HG03103 (cell line): ENCODE data around the gene UBE2G2.
"Not testable (repeated sequence)": the region's sequence is repeated elsewhere in the genome, so short reads cannot be mapped to it uniquely, and the experiment has no call there.

Experiments used
- ATAC-seq: cut with Tn5 transposase; IDR thresholded peaks from one replicate; pipeline ENCODE4 v1.9.1; 2021; ENCODE audit warnings: low read depth; ENCODE audit not compliant: unreplicated experiment

The UBE2G2 gene

DNA sequence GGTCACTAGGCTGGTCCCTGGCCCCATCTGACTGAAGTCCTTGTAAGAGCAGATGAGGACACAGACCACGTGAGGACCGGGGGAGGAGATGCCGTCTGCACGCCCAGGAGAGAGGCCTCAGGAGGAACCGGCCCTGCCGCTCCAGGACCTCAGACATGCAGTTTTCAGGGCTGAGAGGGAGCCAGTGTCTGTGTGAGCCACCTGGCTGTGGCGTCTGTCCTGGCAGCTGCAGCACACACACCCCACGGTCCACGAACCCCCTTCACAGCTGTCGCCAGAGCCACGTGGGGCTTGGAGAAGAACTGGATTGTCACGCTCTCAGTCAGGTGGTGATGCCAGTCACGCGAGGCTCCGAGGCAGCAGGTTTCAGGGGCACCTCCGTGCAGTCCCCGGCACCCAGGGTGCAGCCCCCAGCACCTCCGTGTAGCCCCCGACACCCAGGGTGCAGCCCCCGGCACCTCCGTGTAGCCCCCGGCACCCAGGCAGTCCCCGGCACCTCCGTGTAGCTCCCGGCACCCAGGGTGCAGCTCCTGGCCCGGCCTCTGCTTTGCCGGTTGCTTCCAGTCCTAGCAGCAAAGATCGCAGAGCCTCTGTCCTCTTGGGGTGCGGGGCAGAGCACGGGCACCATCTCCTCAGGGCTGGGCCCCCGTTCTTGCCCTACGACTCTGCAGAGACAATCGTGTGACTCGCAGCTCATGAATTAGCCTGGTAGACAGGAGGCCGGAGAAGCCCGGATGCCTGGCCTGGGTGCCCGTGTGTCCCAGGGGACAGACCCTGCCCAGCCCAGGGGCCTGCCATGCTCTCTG is 35.2 kb upstream of the UBE2G2 start:
- no peak for ATAC-seq

DNA sequence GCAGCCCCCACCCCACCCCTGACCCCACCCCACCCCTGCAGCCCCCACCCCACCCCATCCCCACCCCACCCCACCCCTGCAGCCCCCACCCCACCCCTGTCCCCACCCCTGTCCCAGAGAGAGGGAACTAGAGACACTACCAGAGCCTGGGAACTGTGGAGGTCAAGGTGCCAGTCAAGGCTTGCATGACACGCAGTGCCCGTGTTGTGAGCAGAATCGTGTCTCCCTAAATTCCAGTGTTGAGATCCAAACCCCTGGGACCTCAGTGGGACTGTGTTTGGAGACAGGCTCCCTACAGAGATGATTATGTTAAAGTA is 34.7 kb upstream of the UBE2G2 start:
- no peak for ATAC-seq

DNA sequence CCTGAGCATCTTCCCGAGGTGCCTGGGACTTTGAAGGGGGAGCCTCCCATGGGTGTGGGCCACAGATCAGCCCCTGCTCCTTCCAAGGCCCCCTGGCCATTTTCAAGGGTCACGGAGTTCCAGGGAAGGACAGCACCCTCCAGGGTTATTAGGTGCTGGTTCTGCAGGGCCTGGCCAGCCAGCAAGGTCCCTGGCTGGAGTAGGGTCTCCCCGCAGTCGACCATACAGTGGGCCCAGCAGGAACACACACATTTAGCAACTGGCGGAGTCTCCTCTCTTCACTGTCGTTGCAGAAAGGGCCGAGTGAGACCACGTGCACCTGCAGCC is 34.0 kb upstream of the UBE2G2 start:
- ATAC-seq = no peak

DNA sequence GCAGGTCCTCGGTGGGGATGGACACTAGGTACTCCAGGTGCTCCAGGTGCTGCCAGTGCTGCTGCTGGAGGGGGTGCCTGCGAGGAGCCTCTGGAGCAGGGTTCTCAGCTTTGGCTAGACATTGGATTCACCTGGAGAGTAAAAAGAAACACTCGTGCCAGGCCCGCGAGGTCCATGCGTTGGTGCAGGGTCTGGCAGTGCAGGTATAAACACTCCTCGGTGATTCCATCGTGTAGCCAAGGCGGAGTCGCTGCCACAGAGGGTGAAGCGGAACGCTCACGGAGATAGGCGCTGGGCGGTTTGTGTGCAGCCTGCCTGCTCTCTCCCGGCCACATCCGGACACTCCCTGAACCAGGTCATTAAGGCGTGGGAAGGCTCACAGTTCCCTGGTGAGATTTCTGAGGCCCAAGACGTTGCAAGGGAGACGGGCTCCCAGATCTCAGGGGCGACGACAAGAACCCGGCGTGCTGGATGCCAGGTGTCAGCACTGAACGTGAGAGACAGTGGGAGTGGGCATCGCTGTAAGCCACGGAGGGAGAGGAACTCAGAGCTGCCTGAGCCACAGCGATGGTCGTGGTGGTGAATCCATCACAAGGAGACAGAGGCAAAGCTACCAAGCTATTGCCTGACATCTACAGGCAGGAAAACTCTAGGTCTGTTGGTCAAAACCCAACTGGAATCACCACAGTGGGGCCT is 33.5 kb upstream of the UBE2G2 start:
- ATAC-seq = no peak

DNA sequence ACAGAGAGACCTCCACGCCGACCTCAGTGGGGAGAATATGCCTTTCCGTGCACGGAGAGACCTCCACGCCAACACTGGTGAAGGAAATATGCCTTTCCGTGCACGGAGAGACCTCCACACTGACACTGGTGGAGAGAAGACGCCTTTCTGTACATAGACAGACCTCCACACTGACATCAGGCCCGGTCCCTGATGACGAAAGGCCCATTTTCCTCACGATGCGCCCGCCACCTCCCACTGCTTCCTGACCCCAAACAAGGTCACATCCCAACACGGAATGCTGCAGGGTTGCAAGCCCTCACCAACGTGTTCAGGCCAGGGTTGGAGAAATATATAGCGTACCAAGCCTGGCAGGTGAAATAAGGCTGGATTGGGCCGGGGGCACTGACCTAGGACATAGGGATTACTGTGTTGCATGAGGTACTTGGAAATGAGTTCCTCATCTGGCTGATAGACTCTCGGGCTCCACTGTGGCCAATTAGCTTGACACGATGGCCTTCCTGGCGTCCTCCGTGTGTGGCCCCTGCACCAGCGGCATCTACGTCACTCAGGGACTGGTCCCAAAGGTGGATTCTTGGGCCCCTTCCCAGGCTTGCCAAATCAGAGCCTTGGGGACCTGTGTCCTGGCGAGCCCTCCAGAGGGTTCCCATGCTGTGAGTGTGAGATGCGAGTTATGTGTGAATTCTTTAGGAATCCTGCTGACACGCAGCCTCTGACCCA is 32.8 kb upstream of the UBE2G2 start:
- no peak for ATAC-seq

DNA sequence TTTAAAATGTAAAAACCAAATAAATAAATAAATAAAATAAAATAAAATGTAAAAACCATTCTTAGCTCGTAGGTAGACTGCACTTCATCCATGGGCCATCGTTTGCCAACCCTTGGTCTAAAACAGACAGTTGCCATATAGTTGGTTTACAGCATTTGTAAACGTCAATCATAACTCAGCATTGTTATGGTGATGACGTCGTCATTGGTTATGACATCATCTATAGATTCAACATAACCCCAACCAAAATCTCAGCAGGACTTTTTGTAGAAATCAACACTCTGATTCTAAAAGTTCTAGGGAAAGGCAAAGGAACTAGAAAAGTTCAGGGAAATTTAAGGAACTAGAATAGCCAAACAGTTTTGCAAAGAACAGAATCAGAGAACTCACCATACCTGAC is 32.0 kb upstream of the UBE2G2 start:
- ATAC-seq = no peak

DNA sequence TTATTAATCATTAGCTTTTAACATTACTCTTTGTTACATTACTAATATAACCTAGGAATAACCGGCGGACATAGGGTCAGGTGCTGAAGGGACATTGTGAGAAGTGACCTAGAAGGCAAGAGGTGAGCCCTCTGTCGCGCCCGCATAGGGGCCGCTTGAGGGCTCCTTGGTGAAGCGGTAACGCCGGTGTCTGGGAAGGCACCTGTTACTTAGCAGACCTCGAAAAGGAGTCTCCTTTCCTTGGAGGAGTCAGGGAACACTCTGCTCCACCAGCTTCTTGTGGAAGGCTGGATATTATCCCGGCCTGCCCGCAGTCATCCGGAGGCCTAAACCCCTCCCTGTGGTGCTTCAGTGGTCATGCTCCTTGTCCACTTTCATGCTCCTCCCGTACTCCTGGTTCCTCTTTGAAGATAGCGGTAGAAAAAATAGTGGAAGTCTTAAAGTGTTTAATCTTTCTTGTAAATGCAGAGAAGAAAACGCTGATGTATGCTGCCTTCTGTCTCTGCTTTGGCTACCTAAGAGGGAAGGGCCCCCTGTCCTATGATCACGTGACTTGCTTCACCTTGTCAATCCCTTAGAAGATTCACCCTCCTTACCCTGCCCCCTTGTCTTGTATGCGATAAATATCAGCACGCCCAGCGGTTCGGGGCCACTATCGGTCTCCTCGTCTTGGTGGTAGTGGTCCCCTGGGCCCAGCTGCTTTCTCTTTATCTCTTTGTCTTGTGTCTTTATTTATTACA is 31.1 kb upstream of the UBE2G2 start:
- not testable (repeated sequence) for ATAC-seq

DNA sequence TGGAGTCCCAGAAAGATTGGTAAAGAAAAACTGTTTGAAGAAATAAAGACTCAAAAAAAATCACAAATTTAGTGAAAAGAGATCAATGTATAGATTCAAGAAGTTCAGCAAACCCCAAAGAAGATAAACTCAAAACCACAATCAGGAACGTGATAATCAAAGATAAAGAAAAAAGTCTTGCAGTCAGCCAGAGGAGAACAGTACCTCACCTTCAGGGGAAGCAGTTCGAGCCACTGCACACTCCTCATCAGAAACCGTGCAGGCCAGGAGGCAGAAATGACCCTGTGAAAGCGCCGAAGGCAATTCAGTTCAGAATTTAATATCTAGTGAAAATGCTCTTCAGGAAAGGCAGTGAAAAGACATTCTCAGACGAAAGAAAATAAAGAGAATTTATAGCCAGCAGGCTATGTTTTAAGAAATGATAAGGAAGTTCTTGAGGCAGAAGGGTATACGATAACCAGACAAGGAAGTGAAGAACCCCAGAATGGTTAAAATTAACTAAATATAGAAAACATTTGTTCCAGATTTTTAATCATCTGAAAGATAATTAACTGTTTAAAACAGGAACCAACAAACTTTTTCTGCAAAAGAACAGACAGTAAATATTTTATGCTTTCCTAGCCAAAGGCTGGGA is 29.7 kb upstream of the UBE2G2 start:
- no peak for ATAC-seq

DNA sequence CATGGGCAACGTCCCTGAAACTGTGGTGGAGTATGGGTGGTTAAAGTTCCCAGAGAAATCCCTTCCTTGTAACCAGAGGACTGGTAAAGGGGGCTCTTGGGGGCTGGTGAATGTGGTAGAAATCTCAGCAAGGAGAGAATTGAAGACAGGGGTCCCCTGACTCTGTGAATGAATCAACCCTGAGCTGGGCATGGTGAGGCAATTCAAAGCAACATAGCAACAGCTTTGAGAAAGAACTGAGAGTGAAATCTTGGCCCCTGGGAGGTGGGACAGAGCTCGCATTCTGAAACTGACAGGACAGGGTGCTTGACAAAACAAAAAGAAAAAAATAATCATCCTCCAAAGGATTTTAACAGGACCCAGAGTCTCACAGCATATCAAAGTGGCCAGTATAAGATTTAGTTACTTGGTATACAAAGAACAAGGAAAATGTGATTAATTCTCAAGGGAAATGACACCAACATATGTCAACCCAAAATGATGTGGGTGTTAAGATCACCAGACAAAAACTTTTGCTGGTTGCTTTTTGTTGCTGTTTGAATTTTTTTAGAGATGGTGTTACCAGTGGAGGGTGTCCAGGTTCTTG is 28.0 kb upstream of the UBE2G2 start:
- ATAC-seq = no peak

DNA sequence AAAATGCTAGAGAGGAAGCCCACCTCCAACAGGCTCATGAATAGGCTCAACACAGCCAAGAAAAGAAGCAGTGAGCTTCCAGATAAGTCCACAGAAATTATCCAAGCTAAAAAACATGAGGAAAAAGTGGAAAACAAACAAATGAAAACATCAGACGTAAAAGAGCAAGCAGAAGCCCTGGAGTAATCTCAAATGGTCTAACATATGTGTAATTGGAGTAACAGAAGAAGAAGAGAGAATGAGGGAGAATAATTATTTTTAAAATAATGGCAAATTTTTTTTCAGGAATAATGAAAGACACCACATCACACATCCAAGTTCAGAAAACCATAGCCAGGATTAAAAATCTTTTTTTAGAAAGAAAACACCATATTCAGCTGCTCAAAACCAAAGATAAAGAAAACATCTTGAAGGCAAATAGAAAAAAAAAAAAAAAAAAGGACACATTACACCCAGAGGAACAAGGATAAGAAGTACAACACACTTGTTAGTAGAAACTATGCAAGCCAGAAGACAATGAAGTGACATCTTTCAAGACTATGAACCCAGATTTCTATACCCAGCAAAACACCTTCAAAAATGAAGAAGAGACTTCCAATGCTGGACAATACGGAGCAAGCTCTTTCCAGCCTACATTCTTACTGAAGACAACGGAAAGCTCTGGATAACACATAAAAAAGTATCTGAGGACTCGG is 26.9 kb upstream of the UBE2G2 start:
- no peak for ATAC-seq

DNA sequence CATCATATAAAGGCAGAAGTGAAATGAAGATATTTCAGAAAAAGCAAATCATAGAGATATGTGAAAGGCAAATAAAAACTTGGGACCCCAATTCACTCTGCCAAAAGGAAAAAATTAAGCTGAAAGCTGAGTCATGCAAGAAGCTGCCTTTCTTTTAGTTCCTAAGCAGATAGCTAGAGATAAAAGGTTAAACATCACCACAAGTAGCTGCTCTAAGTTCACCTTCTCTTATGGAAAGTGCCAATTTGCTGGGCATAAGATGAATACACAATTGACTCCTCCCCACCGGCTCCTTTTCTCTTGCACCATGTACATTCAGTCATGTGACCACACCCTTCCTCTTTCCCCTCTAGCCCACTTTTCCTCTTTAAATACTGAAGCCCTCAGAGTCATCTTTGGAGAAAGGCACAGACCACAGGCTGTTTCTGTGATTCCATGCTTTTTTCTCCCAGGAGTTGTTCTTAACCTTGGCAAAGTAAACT is 21.6 kb upstream of the UBE2G2 start:
- no peak for ATAC-seq

DNA sequence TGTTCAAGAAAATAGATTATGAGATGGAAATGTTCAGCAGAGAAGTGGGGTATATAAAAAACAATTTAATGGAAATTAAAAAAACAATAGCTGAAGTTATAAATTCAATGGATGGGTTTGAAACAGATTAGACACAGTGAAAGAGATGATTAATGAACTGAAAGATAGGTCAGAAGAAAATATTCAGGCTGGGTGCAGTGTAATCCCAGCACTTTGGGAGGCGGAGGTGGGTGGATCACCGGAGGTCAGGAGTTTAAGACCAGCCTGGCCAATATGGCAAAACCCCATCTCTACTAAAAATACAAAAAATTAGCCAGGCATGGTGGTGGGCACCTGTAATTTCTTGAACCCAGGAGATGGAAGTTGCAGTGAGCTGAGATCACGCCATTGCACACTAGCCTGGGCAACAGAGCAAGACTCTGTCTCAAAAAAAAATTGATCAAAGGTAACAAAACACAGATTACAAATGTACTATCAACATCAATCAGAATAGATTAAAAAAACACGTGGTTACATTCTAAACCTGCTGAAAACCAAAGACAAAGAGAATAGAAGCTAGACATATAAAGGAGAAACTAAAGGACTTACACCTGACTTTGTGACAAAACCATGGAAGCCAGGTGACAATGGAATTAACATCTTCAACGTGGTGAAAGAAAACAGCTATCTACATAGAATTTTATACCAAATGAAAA is 21.0 kb upstream of the UBE2G2 start:
- ATAC-seq = no peak

DNA sequence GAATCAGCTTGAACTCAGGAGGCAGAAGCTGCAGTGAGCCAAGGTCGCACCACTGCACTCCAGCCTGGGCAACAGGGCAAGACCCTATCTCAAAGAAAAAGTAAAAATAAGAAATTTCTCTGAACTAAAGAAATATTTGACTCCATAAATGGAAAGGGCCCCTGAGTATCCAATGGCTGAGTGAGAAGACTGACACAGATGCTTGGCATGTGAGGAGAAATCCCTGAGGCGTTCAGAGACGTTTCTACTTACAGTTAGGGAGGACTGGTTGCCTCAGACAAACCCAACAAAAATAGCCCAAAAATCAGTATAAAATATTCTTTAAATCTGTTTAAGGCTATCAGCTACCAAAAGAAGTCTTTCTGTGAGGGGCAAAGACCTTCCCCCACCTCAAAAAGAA is 19.2 kb upstream of the UBE2G2 start:
- ATAC-seq = no peak

DNA sequence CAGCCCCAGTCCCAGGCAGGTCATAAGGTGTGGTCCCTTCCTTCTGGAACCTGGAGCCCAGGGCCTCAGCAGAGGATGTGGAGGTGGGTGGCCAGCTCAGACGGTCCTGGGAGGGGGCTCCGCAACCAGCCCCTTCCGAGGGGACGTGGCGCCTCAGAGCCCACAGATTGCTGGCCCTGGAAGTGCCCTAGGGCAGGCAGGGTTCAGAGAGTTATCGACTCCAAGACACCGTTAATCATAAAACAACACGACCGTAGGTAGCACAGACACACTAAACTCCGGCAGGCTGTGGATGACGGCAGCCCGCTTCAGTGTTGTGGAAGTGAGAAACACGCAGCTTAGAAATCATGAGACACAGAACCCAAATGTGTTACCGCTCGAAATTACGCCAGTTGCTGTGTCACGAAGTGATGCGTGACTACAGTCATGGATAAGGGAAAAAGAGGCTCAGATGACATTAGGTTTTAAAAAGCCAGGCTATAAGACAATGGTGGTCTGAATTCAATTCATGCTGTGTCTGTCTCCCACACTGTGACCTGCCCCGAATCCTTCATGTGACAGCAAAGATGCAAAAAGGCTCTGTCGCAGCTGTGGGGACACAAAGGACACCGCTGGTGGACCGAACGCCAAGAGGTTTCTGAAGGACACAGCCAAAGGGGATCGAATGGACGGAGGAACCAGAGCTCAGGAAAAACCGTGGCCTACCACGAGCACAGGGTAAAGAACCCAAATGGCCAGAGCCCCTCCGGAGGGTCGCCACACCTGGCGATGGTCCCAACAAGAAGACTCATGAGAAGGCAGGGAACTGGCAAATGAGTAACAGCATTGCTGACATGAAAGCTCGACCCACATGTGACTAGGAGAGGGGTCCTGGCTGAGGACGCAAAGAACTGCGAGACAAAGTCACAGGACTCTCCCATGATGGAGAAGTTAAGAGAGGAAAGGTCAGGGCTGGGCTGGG is 17.9 kb upstream of the UBE2G2 start:
- ATAC-seq = no peak

DNA sequence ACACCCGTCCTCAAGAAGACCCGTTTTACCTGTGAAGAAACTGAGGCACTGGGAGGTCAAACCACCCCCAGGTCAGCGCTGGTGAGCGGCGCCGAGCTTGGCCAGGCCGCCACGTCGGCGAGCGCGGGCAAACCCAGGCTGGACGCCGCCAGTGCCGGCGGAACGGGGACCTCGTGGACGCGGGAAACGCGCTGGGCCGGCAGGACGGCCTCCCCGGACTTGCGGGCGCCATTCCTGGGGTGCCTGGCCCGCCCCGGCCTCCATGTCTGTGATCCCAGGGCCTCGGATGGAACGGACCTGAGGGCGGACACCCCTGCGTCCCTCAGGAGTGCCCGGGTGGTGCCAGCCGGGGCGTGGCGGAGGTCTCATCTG is 17.0 kb upstream of the UBE2G2 start:
- no peak for ATAC-seq

DNA sequence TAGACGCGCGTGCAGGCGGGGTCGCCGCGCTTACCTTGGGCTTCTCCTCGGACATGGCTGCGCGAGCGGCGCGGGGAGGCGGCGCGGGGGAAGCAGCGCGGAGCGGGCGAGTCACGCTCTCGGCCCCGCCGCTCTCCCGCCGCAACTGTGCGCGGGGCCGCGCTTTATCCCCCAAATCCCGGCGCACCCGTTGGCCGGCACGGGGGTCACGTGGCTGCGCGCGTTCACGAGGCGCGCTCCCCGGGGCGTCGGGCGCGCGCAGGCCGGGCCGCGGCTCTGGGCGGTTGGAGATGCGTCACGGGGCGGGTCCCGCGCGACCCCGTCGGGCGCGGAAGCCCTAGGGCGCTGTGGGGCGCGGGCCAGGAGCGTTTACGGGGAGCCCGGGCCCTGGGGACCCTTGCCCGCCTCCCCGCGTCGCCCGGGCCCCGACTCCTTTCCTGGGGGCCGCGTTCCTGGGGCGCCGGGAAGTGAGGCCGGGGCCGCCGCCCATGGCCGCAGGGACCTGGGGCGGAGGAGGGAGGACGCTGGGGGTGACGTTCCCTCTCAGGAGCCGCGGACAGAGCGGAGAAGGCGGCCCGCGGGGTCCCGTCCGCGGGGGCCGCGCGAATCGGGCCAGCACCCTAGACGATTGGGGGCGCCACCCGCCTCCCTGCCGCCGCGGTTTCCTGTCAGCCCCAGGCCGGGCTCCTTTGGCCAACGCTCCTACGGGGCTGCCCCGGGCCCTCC is 16.5 kb upstream of the UBE2G2 start, which contains the start of gene SUMO3:
SUMO3 (minus strand) TSS at position 149 of the 726 bp plus-strand sequence; CDS start at position 55, 94 bp downstream.
- peak; percentile 52 for ATAC-seq

DNA sequence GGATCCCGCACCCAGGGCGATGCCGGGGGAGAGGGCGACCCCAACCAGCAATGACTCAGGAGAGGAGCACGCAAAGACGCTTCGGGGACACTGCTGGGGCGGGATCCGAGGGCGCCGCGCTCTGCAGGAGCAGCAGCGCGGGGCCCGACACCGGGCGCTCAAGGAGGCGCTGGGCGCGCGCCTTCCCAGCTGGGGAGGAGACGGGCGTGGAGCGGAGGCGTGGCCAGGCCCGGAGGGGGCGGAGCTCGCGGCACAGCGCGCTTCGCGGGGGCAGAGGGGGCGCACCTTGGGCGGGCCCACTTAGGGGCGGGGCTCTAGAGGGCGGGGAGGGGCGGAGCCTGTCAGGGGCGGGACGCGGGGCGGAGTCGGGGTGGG is 15.9 kb upstream of the UBE2G2 start:
- ATAC-seq = peak; percentile 71
